ENCODE measurements around the gene CACNA2D4. TPM values are rescaled to one million over a fixed set of nuclear protein-coding genes. Genes with fewer than 3 reads are reported as not detected.

Gene CACNA2D4
- total RNA-seq, 1 experiment from 2014 or later: not detected

GRCh38 chr12:1914114-1914911 is 4.1 kb downstream of the CACNA2D4 start:
- no peak overlapping the region for H3K27ac ChIP-seq (ENCODE audit: low read length)
- TF ChIP-seq EZH2phosphoT487 (IDR thresholded peaks at IDR 0.05; ENCODE audit: borderline replicate concordance, low read length) (no peak), EZH2 (IDR thresholded peaks at IDR 0.05; ENCODE audit: low read length, unreplicated experiment) (no peak)
- TF ChIP-seq, protein P1, sequence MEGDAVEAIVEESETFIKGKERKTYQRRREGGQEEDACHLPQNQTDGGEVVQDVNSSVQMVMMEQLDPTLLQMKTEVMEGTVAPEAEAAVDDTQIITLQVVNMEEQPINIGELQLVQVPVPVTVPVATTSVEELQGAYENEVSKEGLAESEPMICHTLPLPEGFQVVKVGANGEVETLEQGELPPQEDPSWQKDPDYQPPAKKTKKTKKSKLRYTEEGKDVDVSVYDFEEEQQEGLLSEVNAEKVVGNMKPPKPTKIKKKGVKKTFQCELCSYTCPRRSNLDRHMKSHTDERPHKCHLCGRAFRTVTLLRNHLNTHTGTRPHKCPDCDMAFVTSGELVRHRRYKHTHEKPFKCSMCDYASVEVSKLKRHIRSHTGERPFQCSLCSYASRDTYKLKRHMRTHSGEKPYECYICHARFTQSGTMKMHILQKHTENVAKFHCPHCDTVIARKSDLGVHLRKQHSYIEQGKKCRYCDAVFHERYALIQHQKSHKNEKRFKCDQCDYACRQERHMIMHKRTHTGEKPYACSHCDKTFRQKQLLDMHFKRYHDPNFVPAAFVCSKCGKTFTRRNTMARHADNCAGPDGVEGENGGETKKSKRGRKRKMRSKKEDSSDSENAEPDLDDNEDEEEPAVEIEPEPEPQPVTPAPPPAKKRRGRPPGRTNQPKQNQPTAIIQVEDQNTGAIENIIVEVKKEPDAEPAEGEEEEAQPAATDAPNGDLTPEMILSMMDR (conservative IDR thresholded peaks at IDR 0.05; ENCODE audit: low read depth, low read length): no peak
- ATAC-seq: no peak
- H3K9me2 ChIP-seq (replicated peaks; ENCODE audit: low read length): no peaks in the 10 kb centered on the region
- H3K9me3 ChIP-seq (ENCODE audit: low read length): no peaks in the 10 kb centered on the region
- no peak overlapping the region for H3K4me3 ChIP-seq (ENCODE audit: low read length)
- CTCF ChIA-PET: no interaction called here
- DNase-seq: no peak
- H3K79me2 ChIP-seq (ENCODE audit: low read length): no peaks in the 10 kb centered on the region
- no TSS peak for BruUV-seq (replicated peaks)
- H3F3A ChIP-seq (ENCODE audit: low read length, unreplicated experiment): no peaks in the 10 kb centered on the region
- H3K27me3 ChIP-seq (ENCODE audit: low read length): 0 out of 2 replicates have a peak, but pooled peaks cover 7% of the 10 kb centered on the region
- H2AFZ ChIP-seq (ENCODE audit: low read length): no peak overlapping the region
- H3K4me2 ChIP-seq (ENCODE audit: low read length): no peak overlapping the region
- no peaks in the 10 kb centered on the region for H3K36me3 ChIP-seq (ENCODE audit: low read depth, low read length)
- intact Hi-C loops (cut with micrococcal nuclease): no loop called here
- H3K4me1 ChIP-seq (ENCODE audit: insufficient read depth, low read length): peaks cover 7% of the 10 kb centered on the region; the same call in 1 of the 2 replicates
- POLR2A ChIA-PET (ENCODE audit: unreplicated experiment): no interaction called here
- H3K9ac ChIP-seq (ENCODE audit: low read length): no peak overlapping the region
- no peaks in the 10 kb centered on the region for H4K20me1 ChIP-seq (ENCODE audit: low read length)

GRCh38 chr12:1913377-1914113 is 4.9 kb downstream of the CACNA2D4 start:
- CTCF ChIA-PET: no interaction called here
- no peak overlapping the region for H3K9ac ChIP-seq (ENCODE audit: low read length)
- no peak overlapping the region for H3K27ac ChIP-seq (ENCODE audit: low read length)
- POLR2A ChIA-PET (ENCODE audit: unreplicated experiment): no interaction called here
- no peak overlapping the region for H3K4me3 ChIP-seq (ENCODE audit: low read length)
- H2AFZ ChIP-seq (ENCODE audit: low read length): no peak overlapping the region
- peaks cover 7% of the 10 kb centered on the region; the same call in 1 of the 2 replicates for H3K4me1 ChIP-seq (ENCODE audit: insufficient read depth, low read length)
- H3K9me2 ChIP-seq (replicated peaks; ENCODE audit: low read length): no peaks in the 10 kb centered on the region
- no peak for DNase-seq
- H3K9me3 ChIP-seq (ENCODE audit: low read length): no peaks in the 10 kb centered on the region
- no peak for ATAC-seq
- no peaks in the 10 kb centered on the region for H3F3A ChIP-seq (ENCODE audit: low read length, unreplicated experiment)
- no peaks in the 10 kb centered on the region for H4K20me1 ChIP-seq (ENCODE audit: low read length)
- TF ChIP-seq EZH2phosphoT487 (IDR thresholded peaks at IDR 0.05; ENCODE audit: borderline replicate concordance, low read length) (no peak), EZH2 (IDR thresholded peaks at IDR 0.05; ENCODE audit: low read length, unreplicated experiment) (no peak)
- TF ChIP-seq, protein P1 (conservative IDR thresholded peaks at IDR 0.05; ENCODE audit: low read depth, low read length): no peak
- H3K36me3 ChIP-seq (ENCODE audit: low read depth, low read length): no peaks in the 10 kb centered on the region
- no TSS peak for BruUV-seq (replicated peaks)
- intact Hi-C loops (cut with micrococcal nuclease): no loop called here
- no peaks in the 10 kb centered on the region for H3K79me2 ChIP-seq (ENCODE audit: low read length)
- H3K27me3 ChIP-seq (ENCODE audit: low read length): 0 out of 2 replicates have a peak, but pooled peaks cover 7% of the 10 kb centered on the region
- H3K4me2 ChIP-seq (ENCODE audit: low read length): no peak overlapping the region
